Measurements from ENCODE around the gene DIAPH2.
"Not testable (repeated sequence)": the region's sequence is repeated elsewhere in the genome, so short reads cannot be mapped to it uniquely, and the experiment has no call there.

The DIAPH2 gene

DNA sequence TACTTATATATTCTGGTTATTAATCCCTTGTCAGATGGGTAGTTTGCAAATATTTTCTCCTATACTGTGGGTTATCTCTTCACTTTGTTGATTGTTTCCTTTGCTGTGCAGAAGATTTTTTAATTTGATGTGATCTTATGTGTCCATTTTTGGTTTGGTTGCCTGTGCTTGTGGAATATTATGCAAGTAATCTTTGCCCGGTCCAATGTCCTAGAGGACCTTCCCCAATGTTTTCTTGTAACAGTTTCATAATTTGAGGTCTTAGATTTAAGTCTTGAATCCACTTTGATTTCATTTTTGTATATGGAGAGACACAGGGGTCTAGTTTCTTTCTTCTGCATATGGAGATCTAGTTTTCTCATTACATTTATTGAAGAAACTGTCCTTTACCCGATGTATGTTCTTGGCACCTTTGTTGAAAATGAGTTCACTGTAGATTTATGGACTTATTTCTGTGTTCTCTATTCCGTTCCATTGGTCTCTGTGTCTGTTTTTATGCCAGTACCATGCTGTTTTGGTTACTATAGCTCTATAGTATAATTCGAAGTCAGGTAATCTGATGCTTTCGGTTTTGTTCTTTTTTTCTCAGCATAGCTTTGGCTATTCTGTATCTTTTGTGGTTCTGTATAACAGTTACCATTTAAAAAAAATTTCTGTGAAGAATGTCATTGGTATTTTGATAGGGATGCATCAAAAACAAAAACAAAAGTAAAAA lies 34.7 kb downstream of the DIAPH2 start:
- no peak for DNase-seq

- no peak for DNase-seq
These were observed 36.7 kb downstream of the DIAPH2 start for GRCh38 chrX:96721354-96721753.

GRCh38 chrX:96722781-96723180 lies 38.1 kb downstream of the DIAPH2 start:
- DNase-seq: no peak

DNA sequence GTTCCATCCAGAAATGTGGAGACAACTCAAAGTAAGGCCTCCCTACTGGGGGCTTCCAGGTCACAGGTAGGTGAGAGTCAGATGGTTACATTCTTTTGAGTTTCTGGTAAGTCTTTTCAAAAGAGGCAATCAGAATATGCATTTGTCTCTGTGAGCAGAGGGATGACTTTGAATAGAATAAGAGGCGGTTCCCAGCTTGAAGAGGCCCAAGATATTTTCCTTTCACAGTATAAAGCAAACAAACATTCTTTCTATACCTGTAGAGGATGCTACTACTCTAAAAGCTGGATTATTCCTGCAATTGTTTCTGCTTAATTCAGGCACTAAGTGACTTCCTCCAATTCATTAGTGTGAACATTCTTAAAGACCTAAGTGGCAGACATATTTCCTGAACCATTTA lies 44.4 kb downstream of the DIAPH2 start:
- no peak for DNase-seq

GRCh38 chrX:96729868-96730643 lies 45.4 kb downstream of the DIAPH2 start:
- no peak for DNase-seq

GRCh38 chrX:96731000-96731399 lies 46.4 kb downstream of the DIAPH2 start:
- DNase-seq: not testable (repeated sequence)

- no peak for DNase-seq
These were observed 58.9 kb downstream of the DIAPH2 start for GRCh38 chrX:96743367-96744073.

GRCh38 chrX:96752781-96753180 lies 68.1 kb downstream of the DIAPH2 start:
- DNase-seq: no peak

GRCh38 chrX:96753230-96753629 lies 68.6 kb downstream of the DIAPH2 start:
- no peak for DNase-seq

- DNase-seq: no peak
These were observed 71.8 kb downstream of the DIAPH2 start for GRCh38 chrX:96756491-96756890.

DNA sequence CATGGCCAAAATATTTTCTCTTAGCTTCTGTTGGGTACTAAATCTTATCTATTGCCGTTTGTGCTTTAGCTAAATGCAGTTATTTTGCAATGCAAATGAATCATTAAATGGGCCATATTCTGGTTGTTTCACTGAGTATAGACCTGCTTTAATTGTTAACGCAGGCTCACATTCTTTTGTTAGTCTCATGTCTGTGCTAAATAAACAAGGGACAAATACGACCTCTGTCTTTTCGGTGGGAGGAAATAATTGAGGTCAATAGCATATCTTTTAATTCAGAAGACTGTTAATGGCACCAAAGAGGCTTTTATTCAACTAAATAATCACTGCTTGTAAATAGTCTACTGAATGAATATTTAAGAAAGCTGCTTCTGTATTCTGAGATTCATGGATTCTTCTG lies 76.9 kb downstream of the DIAPH2 start:
- DNase-seq: no peak

GRCh38 chrX:96763608-96764007 lies 79.0 kb downstream of the DIAPH2 start:
- no peak for DNase-seq

- DNase-seq: no peak
These were observed 80.2 kb downstream of the DIAPH2 start for GRCh38 chrX:96764864-96765263.

DNA sequence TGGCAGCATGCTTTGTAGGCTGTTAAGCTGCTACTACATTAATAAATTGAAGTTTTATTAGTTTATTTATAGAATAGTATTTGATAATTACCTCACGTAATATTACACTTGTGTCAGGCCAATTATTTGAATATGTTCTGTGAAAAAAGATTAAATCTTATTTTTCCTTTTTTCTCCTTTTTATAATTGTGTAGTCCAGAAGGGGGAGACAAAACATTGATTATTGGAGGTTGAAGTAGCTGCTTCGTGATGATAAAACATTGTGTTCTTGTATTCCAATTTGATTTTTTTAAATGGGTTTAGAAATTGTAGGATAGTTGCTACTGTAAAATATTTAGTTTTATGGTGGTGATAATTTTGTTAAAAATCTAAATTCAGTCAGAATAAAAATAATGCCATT lies 85.7 kb downstream of the DIAPH2 start:
- no peak for DNase-seq

DNA sequence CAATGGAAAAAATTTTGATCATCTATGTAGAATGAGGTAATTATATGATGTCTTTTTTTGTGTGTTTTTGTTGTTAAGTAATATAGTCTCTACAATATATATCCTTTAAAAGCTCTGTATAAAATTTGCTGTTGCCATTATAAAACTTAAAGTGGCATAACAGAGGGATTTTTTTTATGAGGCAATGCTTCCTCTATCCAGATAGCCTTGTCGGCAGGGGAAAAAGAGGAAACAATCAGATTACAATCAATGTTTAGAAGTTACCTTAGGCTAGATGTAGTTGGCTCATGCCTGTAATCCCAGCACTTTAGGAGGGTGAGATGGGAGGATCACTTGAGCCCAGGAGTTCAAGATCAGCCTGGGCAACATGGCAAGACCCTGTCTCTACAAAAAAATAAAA lies 86.8 kb downstream of the DIAPH2 start:
- DNase-seq: no peak

- DNase-seq: no peak
These were observed 89.5 kb downstream of the DIAPH2 start for GRCh38 chrX:96774116-96774515.

DNA sequence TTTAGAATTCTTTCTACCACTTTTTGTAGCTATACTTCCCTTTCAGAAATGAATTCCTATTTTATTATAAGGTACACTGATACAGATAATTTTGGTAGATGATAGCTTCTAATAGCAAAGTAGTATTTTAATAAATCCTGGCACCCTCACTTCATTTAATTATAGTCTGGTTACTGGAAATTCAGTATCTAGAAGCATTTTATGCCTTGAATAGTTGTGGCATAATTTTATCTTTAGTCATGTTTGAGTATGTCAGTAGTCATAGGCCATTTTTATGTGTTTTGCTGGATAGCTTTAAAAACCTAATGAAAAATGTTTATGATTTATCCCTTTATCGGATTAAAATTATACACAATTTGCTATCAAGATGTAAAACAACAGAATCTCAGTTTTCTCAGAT lies 92.3 kb downstream of the DIAPH2 start:
- DNase-seq: no peak

GRCh38 chrX:96791559-96791958 lies 106.9 kb downstream of the DIAPH2 start:
- no peak for DNase-seq

- DNase-seq: no peak
These were observed 107.4 kb downstream of the DIAPH2 start for GRCh38 chrX:96792047-96792446.

DNA sequence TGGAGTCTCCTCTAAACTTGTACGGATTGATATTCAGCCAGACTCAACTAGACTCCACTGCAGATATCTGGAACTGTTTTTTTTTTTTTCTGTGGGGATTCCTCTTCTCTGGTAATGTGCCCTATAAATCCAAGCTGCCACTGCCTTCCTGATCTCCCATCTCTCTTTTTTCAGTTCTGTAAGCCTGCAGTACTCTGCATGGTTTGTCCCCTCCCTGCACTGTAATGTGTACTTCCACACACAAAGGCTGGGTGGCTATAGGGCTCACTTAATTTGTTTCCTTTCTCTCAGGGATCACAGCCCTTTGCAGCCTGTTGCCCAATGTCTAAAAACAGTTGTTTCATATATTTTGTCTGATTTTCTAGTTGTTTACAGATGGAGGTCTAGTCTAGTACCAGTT lies 114.3 kb downstream of the DIAPH2 start:
- DNase-seq: no peak

DNA sequence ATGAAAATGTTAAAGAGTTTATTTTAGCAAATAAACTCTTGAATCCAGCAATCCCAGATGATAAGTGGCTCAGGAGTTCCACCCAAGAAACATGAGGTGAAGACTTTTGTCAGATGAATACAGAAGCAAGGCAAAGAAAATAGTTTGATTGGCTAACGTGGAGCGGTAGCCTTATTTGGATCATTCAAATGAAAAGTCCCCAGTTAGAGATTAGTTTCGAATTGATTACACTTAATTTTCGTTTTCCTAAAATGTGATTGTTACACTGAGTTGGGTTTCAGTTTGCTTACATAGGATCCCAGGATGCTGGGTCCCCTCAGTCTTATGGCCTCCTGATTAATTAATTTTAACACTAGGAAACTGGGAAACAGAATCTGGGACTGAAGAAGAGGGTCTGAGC lies 122.7 kb downstream of the DIAPH2 start:
- DNase-seq: no peak

GRCh38 chrX:96820935-96821334 lies 136.3 kb downstream of the DIAPH2 start:
- DNase-seq: no peak

GRCh38 chrX:96824166-96824565 lies 139.5 kb downstream of the DIAPH2 start:
- DNase-seq: no peak

- no peak for DNase-seq
These were observed 148.7 kb downstream of the DIAPH2 start for GRCh38 chrX:96833333-96833732.
